Large intestine (tissue), 3 donors: ENCODE measurements around the gene ARF6. TPM values are rescaled to one million over a fixed set of nuclear protein-coding genes. Genes with fewer than 3 reads are reported as not detected.

Source experiments
- DNase-seq, 2 donors: peaks; one replicate each; pipeline versions ENCODE4 v3.0.0 to v3.0.0-alpha.2; 2013
- H3K27ac ChIP-seq: one replicate; pipeline ENCODE4 v1.5.1; 2013; ENCODE audit warnings: low read length
- H3K27me3 ChIP-seq: 2 replicates; pipeline ENCODE4 v1.6.1; 2013; ENCODE audit warnings: low read length; ENCODE audit not compliant: control insufficient read depth, insufficient read depth
- H3K36me3 ChIP-seq: 2 replicates; pipeline ENCODE4 v1.6.1; 2013; ENCODE audit warnings: low read length; ENCODE audit not compliant: control insufficient read depth, insufficient read depth
- H3K4me1 ChIP-seq: one replicate; pipeline ENCODE4 v1.6.1; 2013; ENCODE audit warnings: low read length; ENCODE audit not compliant: control insufficient read depth, insufficient read depth
- H3K4me3 ChIP-seq: one replicate; pipeline ENCODE4 v1.5.1; 2013; ENCODE audit warnings: low read length
- H3K9me3 ChIP-seq: one replicate; pipeline ENCODE4 v1.6.1; 2013; ENCODE audit warnings: mild to moderate bottlenecking, low read depth, low read length, moderate library complexity; ENCODE audit not compliant: control insufficient read depth
- WGBS: methylation state at CpG from one replicate; pipeline ENCODE4 v1.1.5; 2013; ENCODE audit warnings: low lambda C conversion rate; ENCODE audit not compliant: insufficient coverage; 5-methylcytosine and 5-hydroxymethylcytosine counted together
- polyA plus RNA-seq: library from polyadenylated mRNA; unstranded; fragments of 120-200 nt; gene quantifications from one replicate; pipeline ENCODE4 v1.2.1, GENCODE V29; 2013

The ARF6 gene
- polyA plus RNA-seq, 1 donor = 77.2 TPM

DNA sequence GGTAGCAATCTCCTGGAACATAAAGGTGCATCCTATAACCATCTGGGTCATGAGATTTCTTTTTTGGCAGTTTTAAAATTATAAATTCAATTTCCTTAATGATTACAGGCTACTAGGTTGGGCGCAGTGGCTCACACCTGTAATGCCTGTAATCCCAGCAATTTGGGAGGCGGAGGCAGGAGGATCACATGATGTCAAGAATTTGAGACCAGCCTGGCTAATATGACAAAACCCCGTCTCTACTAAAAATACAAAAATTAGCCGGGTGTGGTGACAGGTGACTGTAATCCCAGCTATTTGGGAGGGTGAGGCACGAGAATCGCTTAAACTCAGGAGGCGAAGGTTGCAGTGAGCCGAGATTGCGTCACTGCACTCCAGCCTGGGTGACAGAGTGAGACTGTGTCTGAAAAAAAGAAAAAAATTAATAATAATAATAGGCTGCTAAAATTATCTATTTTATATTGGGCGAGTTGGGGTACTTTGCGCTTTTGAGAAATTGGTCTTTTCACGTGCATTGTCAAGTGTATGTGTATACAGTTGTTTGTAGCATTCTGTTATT lies 17.2 kb upstream of the ARF6 start:
- H3K27me3 ChIP-seq = no peaks in the 10 kb centered on the region
- H3K4me3 ChIP-seq = no peak overlapping the region
- no peak for DNase-seq
- H3K9me3 ChIP-seq = no peaks in the 10 kb centered on the region
- WGBS = 80% methylated on average over 6 of the region's 12 CpGs
- no peak overlapping the region for H3K27ac ChIP-seq
- peaks cover 10% of the 10 kb centered on the region for H3K4me1 ChIP-seq
- no peaks in the 10 kb centered on the region for H3K36me3 ChIP-seq

DNA sequence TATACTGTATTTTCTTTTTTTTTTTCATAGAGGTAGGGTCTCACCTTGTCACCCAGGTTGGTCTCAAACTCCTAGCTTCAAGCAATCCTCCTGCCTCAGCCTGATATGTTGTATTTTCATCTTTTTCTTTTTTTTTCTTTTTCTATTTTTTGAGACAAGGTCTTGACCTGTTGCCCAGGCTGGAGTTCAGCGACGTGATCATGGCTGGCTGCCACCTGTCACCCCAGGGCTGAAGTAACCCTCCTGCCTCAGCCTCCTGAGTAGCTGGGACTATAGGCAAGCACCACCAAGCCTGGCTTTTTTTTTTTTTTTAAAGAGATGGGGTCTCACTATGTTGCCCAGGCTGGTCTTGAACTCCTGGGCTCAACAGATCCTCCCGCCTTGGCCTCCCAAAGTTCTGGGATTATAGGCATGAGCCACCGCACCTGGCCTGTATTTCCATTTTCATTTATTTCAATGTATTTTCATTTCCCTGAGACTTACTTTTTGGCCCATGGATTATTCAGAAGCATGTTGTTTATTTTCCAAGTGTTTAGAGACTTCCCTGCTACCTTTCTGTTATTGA lies 16.2 kb upstream of the ARF6 start:
- no peaks in the 10 kb centered on the region for H3K9me3 ChIP-seq
- 50% methylated on average over 2 of the region's 4 CpGs for WGBS
- H3K4me1 ChIP-seq = peaks cover 19% of the 10 kb centered on the region
- no peak overlapping the region for H3K27ac ChIP-seq
- no peaks in the 10 kb centered on the region for H3K27me3 ChIP-seq
- DNase-seq = no peak
- H3K4me3 ChIP-seq = no peak overlapping the region
- H3K36me3 ChIP-seq = no peaks in the 10 kb centered on the region

DNA sequence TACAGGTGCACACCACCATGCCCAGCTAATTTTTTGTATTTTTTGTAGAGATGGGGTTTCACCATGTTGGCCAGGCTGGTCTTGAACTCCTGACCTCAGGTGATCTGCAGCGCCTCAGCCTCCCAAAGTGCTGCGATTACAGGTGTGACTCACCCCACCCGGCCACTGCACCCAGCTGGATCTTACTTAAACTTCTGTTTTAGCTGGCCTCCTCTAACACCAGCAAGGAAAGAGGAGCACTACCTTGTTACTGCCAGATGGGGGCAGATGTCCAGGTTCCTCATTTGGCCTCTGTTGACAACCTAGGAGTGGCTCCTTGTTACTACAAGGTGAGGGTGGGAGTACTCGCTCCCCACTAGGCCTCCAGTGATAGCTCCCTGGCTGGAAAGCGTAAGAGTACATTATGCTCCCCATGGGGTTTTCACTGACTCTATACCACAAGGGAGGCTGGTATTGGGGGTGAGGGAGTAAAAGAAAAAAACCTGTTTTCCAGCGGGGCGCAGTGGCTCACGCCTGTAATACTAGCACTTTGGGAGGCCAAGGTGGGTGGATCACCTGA lies 13.2 kb upstream of the ARF6 start:
- H3K36me3 ChIP-seq = no peaks in the 10 kb centered on the region
- WGBS = no CpG with 5 or more reads among the region's 8 CpGs
- H3K27me3 ChIP-seq = no peaks in the 10 kb centered on the region
- peak; percentile 80 to 82 for DNase-seq
- no peaks in the 10 kb centered on the region for H3K9me3 ChIP-seq
- peak overlapping the region; percentile 88 for H3K27ac ChIP-seq
- peaks cover 23% of the 10 kb centered on the region for H3K4me1 ChIP-seq
- no peak overlapping the region for H3K4me3 ChIP-seq

GRCh38 chr14:49880267-49881064 lies 12.4 kb upstream of the ARF6 start:
- peak; percentile 89 to 96 for DNase-seq
- H3K4me1 ChIP-seq = peaks cover 23% of the 10 kb centered on the region
- no peak overlapping the region for H3K4me3 ChIP-seq
- WGBS = no CpG with 5 or more reads among the region's 9 CpGs
- H3K27me3 ChIP-seq = no peaks in the 10 kb centered on the region
- H3K36me3 ChIP-seq = no peaks in the 10 kb centered on the region
- no peaks in the 10 kb centered on the region for H3K9me3 ChIP-seq
- H3K27ac ChIP-seq = peak overlapping the region; percentile 88

DNA sequence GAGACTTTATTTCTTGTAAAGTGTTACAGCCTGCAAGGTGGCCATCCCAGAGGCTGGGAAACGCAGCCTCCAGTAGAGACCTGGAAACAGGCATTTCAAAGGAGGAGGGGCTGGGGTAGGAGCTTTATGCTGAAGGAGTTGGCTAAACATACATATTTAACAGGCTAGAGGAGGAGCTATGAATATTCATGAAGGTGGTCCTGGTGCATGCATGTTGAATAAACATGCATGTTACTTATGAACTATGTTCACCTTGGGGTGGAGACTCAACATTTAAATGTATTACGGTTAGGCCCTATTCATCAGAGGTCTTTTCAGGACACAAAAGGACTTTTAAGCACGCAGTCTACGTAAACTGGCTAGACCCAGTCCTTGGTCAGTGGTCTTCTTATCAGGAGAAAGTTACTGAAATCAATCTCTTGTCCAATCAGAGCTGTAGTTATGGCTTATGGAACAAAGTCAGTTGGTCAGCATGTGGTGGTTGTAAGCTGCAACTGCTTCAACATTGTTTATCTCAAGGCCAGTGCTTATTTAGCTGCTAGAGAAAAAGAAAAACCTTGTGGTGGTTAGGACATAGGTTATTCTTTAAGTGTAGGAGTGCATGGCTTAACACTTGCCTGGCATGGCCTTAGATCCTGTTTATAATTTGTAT lies 11.4 kb upstream of the ARF6 start:
- no peaks in the 10 kb centered on the region for H3K27me3 ChIP-seq
- no peaks in the 10 kb centered on the region for H3K9me3 ChIP-seq
- no peak overlapping the region for H3K4me3 ChIP-seq
- peaks cover 23% of the 10 kb centered on the region for H3K4me1 ChIP-seq
- H3K36me3 ChIP-seq = no peaks in the 10 kb centered on the region
- peak in 1 of 2 donors; percentile 56 for DNase-seq
- WGBS = no CpG with 5 or more reads among the region's 4 CpGs
- H3K27ac ChIP-seq = peak overlapping the region; percentile 88

GRCh38 chr14:49882826-49883694 lies 9.8 kb upstream of the ARF6 start:
- Histone ChIP-seq H3K4me1 (peaks cover 23% of the 10 kb centered on the region), H3K27ac (no peak overlapping the region), H3K36me3 (no peaks in the 10 kb centered on the region), H3K27me3 (no peaks in the 10 kb centered on the region), H3K9me3 (no peaks in the 10 kb centered on the region), H3K4me3 (no peak overlapping the region)
- DNase-seq = no peak
- no CpG with 5 or more reads among the region's 18 CpGs for WGBS

- no peak overlapping the region for H3K27ac ChIP-seq
- H3K27me3 ChIP-seq = no peaks in the 10 kb centered on the region
- no peaks in the 10 kb centered on the region for H3K36me3 ChIP-seq
- no peak overlapping the region for H3K4me3 ChIP-seq
- H3K4me1 ChIP-seq = peaks cover 5% of the 10 kb centered on the region
- H3K9me3 ChIP-seq = no peaks in the 10 kb centered on the region
- DNase-seq = no peak
- 82% methylated on average over 4 of the region's 12 CpGs for WGBS
These were observed 6.4 kb upstream of the ARF6 start for GRCh38 chr14:49886523-49886922.

DNA sequence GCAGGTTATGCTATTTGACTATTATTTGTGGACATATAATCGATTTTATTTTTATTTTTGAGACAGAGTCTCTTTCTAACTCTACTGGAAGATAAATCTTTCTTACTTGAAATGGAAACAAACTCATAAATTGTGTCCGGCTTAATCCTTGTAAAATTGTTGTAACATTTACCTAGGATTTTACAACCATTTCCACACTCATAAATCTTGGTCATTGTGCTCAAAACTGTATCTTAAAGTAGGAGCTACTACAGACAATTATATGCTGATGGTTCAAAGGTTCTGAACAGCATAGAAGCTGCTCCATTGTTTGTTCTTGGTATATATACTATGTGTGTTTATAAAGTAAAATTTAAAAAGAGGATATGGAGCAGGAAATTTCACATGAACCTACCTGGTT lies 4.6 kb upstream of the ARF6 start:
- 43% methylated on average over 2 of the region's 2 CpGs for whole genome bisulfite sequencing
- Histone ChIP-seq H3K36me3 (no peaks in the 10 kb centered on the region), H3K27ac (peak overlapping the region; percentile 1), H3K9me3 (no peaks in the 10 kb centered on the region), H3K4me3 (no peak overlapping the region), H3K27me3 (no peaks in the 10 kb centered on the region), H3K4me1 (no peaks in the 10 kb centered on the region)
- peak in 1 of 2 donors; percentile 66 for DNase-seq

GRCh38 chr14:49892301-49892635 lies 614 bp upstream of the ARF6 start:
- no CpG with 5 or more reads among the region's 12 CpGs for WGBS
- Histone ChIP-seq H3K27me3 (no peaks in the 10 kb centered on the region), H3K4me1 (no peaks in the 10 kb centered on the region), H3K27ac (peak overlapping the region; percentile 98), H3K9me3 (no peaks in the 10 kb centered on the region), H3K36me3 (peaks cover 7% of the 10 kb centered on the region), H3K4me3 (peak overlapping the region; percentile 77)
- DNase-seq = peak in 1 of 2 donors; percentile 72
